DND-41 (cell line): ENCODE data around the gene HELZ2.

Experiments
- EZH2 ChIP-seq: IDR thresholded peaks from 3 replicates; pipeline ENCODE4 v1.6.1; 2012; ENCODE audit warnings: borderline replicate concordance, low read depth, mild to moderate bottlenecking, moderate library complexity, low read length, inconsistent platforms; ENCODE audit not compliant: severe bottlenecking
- TF ChIP-seq, protein P1 (sequence below): IDR thresholded peaks from 2 replicates; pipeline ENCODE4 v1.5.1; 2012; ENCODE audit warnings: borderline replicate concordance, low read length, moderate library complexity, mild to moderate bottlenecking; ENCODE audit not compliant: poor library complexity, severe bottlenecking; ENCODE audit errors: extremely low read depth

DNA sequence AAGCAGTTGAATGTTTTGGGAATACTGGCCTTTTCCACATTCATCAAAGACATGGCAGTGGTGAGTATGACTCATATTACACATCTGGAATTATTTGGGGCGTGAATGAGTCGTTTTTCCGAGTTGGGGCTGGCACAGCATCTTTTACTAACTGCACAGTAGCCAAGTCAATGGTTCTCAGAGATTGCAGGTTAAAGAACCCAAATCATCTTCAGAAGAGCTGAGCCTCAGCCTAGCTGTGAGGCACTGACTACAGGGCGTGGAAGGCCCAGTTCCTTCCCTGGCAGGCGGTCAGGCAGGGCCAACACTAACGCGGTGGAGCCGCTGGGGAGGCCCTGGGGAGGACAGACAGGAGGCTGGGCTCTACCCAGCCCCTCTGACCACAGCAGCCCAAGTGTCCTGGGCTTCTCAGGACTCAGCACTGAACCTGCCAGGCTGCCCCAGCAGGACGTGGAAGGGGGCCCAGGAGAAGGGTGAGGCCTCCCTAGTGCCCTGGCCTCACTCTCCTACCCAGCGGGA lies 20.1 kb upstream of the HELZ2 start:
- TF ChIP-seq, protein P1, sequence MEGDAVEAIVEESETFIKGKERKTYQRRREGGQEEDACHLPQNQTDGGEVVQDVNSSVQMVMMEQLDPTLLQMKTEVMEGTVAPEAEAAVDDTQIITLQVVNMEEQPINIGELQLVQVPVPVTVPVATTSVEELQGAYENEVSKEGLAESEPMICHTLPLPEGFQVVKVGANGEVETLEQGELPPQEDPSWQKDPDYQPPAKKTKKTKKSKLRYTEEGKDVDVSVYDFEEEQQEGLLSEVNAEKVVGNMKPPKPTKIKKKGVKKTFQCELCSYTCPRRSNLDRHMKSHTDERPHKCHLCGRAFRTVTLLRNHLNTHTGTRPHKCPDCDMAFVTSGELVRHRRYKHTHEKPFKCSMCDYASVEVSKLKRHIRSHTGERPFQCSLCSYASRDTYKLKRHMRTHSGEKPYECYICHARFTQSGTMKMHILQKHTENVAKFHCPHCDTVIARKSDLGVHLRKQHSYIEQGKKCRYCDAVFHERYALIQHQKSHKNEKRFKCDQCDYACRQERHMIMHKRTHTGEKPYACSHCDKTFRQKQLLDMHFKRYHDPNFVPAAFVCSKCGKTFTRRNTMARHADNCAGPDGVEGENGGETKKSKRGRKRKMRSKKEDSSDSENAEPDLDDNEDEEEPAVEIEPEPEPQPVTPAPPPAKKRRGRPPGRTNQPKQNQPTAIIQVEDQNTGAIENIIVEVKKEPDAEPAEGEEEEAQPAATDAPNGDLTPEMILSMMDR = no peak
- no peak for TF ChIP-seq EZH2
